AG09319 (cell line): ENCODE measurements around the gene TMEM132C.
"Not testable (repeated sequence)": the region's sequence is repeated elsewhere in the genome, so short reads cannot be mapped to it uniquely, and the experiment has no call there.

ENCODE experiments used
- DNase-seq: peaks from one replicate; pipeline ENCODE4 v3.0.0-alpha.2; 2010; ENCODE audit warnings: low read depth; ENCODE audit errors: extremely low read depth
- CTCF ChIP-seq: IDR thresholded peaks from 2 replicates; pipeline ENCODE4 v1.5.1; 2011; ENCODE audit warnings: low read depth, mild to moderate bottlenecking, inconsistent platforms, low read length, moderate library complexity

The TMEM132C gene

GRCh38 chr12:128474916-128475315 is 207.9 kb downstream of the TMEM132C start:
- no peak for TF ChIP-seq CTCF
- no peak for DNase-seq

- no peak for TF ChIP-seq CTCF
Observed at GRCh38 chr12:128476266-128476665, 209.3 kb downstream of the TMEM132C start.

GRCh38 chr12:128483526-128484255 is 216.7 kb downstream of the TMEM132C start:
- DNase-seq: no peak
- no peak for TF ChIP-seq CTCF

More at GRCh38 chr12:128476266-128476665, 209.3 kb downstream of the TMEM132C start:
- DNase-seq: no peak

- not testable (repeated sequence) for DNase-seq
Observed at GRCh38 chr12:128497376-128497775, 230.4 kb downstream of the TMEM132C start.

- TF ChIP-seq CTCF: no peak
- no peak for DNase-seq
Observed at GRCh38 chr12:128507470-128507869, 240.5 kb downstream of the TMEM132C start.

GRCh38 chr12:128509170-128509569 is 242.2 kb downstream of the TMEM132C start:
- no peak for TF ChIP-seq CTCF
- no peak for DNase-seq

- TF ChIP-seq CTCF: no peak
- no peak for DNase-seq
Observed at GRCh38 chr12:128510511-128510910, 243.5 kb downstream of the TMEM132C start.

- no peak for DNase-seq
- no peak for TF ChIP-seq CTCF
Observed at GRCh38 chr12:128513331-128513730, 246.4 kb downstream of the TMEM132C start.
